ENCODE results near the gene DSCAM.
"Not testable (repeated sequence)": the region's sequence is repeated elsewhere in the genome, so short reads cannot be mapped to it uniquely, and the experiment has no call there.

DSCAM gene

DNA sequence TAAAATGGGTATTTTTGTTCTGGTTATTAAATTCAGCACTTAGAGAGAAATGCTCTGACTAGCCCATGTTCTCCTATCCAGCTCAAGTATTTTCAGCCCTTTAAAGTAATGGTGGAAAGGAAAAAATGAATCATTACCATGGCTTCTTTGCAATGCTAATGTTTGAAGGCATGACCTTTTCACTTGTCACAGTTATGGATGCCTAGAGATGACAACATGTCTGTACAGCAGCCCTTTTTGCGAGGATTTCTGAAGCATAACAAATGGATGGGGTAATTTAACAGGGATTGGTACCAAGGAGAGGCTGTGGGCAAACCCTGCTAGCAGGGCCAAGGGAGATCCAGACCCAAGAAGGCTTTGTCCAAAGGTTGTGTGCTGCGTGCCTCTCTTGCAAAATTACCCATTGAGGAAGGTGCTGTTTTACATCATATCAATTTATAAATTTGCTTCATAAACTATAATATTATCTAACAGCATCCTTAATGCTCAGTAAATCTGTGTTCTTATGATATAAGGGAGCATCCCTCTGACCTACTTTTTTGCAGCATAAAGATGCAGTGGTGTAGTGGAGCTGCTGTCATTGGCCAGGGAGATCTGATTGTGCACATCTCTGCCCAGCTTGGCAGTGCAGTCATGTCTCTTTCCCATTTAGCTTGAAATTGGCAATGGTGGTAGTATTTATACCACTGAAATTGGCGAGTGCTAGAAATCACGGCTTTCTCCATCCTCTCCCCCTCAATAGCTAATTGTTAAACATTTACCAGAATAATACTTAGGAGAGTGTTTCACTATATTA is 652.6 kb downstream of the DSCAM start:
- Mint-ChIP-seq H3K4me1 (ENCODE audit: low read depth in 2 of 2) (no peaks in the 10 kb centered on the region), H3K27ac (no peak overlapping the region), H3K4me3 (no peak overlapping the region), H3K36me3 (ENCODE audit: insufficient read depth) (no peaks in the 10 kb centered on the region), H3K9me3 (peaks cover 9 to 12% of the 10 kb centered on the region in 2 donors), H3K27me3 (no peaks in the 10 kb centered on the region)
- no peak for DNase-seq
- no peak for ATAC-seq (replicated peaks)

DNA sequence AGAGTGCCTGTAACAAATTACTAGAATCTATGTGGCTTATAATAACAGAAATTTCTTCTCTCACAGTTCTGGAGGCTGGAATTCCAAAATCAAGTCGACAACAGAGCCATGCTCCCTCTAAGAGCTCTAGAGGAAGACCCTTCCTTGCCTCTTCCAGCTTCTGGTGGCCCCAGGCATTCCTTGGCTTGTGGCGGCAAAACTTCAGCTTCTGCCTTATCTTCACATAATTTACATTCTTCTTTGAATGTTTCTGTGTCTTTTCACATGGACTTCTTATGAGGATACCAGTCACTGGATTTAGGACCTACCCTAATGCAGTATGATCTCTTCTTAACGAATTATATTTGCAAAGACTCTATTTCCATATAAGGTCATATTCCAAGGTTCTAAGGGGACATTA is 655.3 kb downstream of the DSCAM start:
- Mint-ChIP-seq H3K36me3 (ENCODE audit: insufficient read depth) (no peaks in the 10 kb centered on the region), H3K27me3 (no peaks in the 10 kb centered on the region), H3K4me3 (no peak overlapping the region), H3K9me3 (peaks cover 0 to 9% of the 10 kb centered on the region in 2 donors), H3K4me1 (ENCODE audit: low read depth in 2 of 2) (no peaks in the 10 kb centered on the region), H3K27ac (no peak overlapping the region)
- DNase-seq (no peak), ATAC-seq (replicated peaks) (no peak)

DNA sequence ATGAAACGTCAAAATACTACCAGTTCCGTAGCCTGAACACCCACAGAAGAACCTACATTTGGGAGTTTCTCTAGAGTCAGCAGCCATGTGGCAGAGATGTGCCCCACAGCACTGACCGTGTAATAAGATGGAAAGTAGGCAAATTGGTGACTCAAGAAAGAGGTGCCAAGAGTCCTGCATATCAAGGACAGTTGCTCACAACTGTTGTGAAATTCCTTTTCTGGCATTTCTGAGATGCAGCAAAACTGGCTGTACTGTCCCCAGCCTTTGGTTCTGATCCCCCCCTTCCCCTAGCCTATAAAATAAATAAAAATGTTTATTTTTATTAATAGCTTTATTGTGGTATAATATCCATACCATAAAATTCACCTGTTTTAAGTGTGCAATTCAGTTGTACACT is 655.8 kb downstream of the DSCAM start:
- ATAC-seq (replicated peaks) (no peak), DNase-seq (no peak)
- no peaks in the 10 kb centered on the region for H3K27me3 Mint-ChIP-seq
- no peak overlapping the region for H3K4me3 Mint-ChIP-seq
- H3K36me3 Mint-ChIP-seq (ENCODE audit: insufficient read depth), result no peaks in the 10 kb centered on the region
- peaks cover 0 to 7% of the 10 kb centered on the region in 2 donors for H3K9me3 Mint-ChIP-seq
- H3K27ac Mint-ChIP-seq, result no peak overlapping the region
- no peaks in the 10 kb centered on the region for H3K4me1 Mint-ChIP-seq (ENCODE audit: low read depth in 2 of 2)

DNA sequence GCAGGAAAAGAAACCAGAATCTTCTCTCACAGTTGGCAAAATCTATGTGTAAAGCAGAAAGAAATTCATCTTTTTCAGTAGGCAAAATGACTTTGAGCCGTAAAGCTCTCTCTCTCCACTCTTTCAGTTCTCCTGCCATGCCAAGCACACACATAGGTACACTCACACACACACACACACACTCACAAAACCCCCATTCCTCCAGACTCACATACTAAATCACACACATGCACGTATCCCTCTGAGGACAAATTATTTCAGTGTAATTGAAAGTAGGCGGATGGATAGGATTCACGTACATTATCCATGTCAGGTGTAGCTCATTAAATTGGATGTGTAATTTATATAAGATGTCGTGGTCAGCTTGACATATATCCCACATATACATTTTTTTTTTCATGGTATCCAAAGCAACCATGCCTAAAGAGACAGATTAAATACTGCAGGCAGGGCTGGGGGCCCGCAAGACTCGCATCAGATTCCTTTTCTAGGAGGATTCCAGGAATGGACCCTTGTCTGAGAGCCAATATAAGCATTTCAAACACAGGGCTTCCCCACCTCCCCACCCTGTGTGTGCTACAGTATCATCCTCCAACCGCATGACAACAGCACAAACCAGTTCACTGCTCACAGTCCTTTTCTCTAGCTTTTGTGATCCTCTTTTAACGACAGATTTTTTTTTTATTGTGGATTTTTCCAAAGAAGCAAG is 658.9 kb downstream of the DSCAM start:
- Mint-ChIP-seq H3K36me3 (ENCODE audit: insufficient read depth) (no peaks in the 10 kb centered on the region), H3K27ac (no peak overlapping the region), H3K9me3 (peaks cover 0 to 9% of the 10 kb centered on the region in 2 donors), H3K27me3 (no peaks in the 10 kb centered on the region), H3K4me3 (no peak overlapping the region), H3K4me1 (ENCODE audit: low read depth in 2 of 2) (no peaks in the 10 kb centered on the region)
- no peak for ATAC-seq (replicated peaks)
- no peak for DNase-seq

DNA sequence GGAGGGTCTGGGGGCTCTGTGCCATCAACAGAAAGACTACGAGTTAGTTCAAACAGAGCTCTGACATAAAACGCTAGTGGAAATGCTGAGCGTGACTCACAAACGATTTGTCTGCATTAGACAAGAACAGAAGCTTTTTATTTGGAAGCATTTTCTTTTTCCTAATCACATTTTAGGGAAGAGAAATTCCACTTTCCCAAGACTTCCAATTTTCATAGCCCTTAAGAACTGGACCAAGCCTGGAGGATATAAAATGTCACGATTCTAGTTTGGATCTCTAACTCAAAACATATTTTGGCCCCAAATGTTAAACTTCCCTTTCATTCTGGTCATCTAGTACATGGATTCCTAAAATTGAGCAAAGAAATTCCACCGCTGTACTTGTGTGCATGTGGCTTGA is 659.7 kb downstream of the DSCAM start:
- Mint-ChIP-seq H3K27me3 (no peaks in the 10 kb centered on the region), H3K4me3 (no peak overlapping the region), H3K4me1 (ENCODE audit: low read depth in 2 of 2) (no peaks in the 10 kb centered on the region), H3K9me3 (peaks cover 1 to 9% of the 10 kb centered on the region in 2 donors), H3K36me3 (ENCODE audit: insufficient read depth) (no peaks in the 10 kb centered on the region), H3K27ac (no peak overlapping the region)
- no peak for DNase-seq
- ATAC-seq (replicated peaks), result no peak

DNA sequence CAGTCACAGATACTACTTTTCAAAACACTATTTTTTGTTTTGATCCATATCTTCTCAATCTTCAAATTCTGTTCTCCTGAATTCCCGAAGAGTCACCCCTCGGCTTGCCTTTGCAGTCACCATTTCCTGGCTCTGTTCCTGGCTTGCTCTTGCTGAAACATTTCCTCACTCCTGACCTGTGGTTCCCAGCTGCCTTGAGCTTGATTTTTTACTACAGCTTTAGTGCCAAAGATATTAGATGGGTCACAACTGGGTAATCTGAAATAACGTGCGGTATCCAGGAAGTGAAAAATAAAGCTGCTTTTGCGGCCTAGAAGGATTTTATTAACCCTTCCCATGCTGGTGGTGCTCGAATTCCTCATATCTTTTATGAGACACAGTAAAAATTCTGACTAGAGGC is 660.9 kb downstream of the DSCAM start:
- DNase-seq, result no peak

DNA sequence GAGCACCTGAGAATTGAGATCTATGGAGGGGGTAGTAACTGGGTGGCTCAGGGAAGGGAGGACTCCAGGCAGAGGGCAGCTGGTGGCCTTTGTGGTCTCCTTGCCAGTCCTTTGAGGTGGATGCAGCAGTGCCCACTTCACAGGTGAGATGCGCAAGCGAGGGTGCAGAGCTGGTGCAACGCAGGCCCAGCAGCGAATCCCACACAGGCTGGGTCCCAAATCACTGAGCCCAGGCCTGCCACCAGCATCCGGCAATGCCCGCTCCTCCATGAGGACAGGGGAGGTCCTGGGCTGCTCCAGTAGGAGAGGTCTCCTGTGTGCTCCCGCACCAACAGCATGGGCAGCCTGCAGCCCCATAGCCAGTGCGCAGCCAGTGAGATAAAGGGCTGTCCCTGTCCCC is 661.8 kb downstream of the DSCAM start:
- no peaks in the 10 kb centered on the region for H3K4me1 Mint-ChIP-seq (ENCODE audit: low read depth in 2 of 2)
- peaks cover 10 to 18% of the 10 kb centered on the region in 2 donors for H3K9me3 Mint-ChIP-seq
- no peaks in the 10 kb centered on the region for H3K27me3 Mint-ChIP-seq
- H3K27ac Mint-ChIP-seq, result no peak overlapping the region
- H3K4me3 Mint-ChIP-seq, result no peak overlapping the region
- DNase-seq (no peak), ATAC-seq (replicated peaks) (no peak)
- H3K36me3 Mint-ChIP-seq (ENCODE audit: insufficient read depth), result no peaks in the 10 kb centered on the region

More for the DNA sequence above, 660.9 kb downstream of the DSCAM start:
- H3K27me3 Mint-ChIP-seq, result no peaks in the 10 kb centered on the region
- H3K9me3 Mint-ChIP-seq, result peaks cover 10 to 15% of the 10 kb centered on the region in 2 donors
- H3K27ac Mint-ChIP-seq, result no peak overlapping the region
- H3K4me1 Mint-ChIP-seq (ENCODE audit: low read depth in 2 of 2), result no peaks in the 10 kb centered on the region
- ATAC-seq (replicated peaks), result no peak
- no peak overlapping the region for H3K4me3 Mint-ChIP-seq
- no peaks in the 10 kb centered on the region for H3K36me3 Mint-ChIP-seq (ENCODE audit: insufficient read depth)

DNA sequence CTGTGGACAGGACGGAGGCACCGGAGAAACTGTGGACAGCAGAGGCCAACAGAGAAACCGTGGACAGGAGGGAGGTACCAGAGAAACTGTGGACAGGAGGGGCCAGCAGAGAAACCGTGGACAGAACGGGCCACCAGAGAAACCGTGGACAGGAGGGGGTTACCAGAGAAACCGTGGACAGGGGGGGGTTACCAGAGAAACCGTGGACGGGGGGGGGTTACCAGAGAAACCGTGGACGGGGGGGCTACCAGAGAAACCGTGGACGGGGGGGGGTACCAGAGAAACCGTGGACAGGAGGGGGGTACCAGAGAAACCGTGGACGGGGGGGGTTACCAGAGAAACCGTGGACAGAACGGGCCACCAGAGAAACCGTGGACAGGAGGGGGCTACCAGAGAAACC is 664.5 kb downstream of the DSCAM start:
- H3K4me1 Mint-ChIP-seq (ENCODE audit: low read depth in 2 of 2); H3K27ac Mint-ChIP-seq; DNase-seq; H3K4me3 Mint-ChIP-seq; ATAC-seq (replicated peaks); H3K36me3 Mint-ChIP-seq (ENCODE audit: insufficient read depth); H3K27me3 Mint-ChIP-seq: not testable (repeated sequence)
- H3K9me3 Mint-ChIP-seq, result peaks cover 10 to 14% of the 10 kb centered on the region in 2 donors

DNA sequence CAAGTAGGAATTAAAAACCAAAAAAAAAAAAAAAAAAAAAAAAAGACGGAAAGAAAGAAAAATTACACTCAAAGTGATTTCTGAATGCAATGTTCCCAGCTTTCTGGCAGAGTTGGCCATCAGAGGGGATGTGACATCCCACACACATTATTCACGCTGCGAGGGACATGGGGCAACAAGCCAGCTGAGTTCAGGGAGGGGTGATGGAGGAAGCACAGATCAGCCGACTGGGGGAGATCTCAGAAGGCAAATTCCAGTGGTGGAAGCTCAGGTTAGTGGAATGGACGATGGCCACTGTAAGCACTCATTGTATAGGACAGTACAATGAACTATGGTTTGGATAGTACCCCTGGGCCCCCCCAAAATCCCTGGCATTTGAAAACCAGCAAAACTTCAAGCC is 667.8 kb downstream of the DSCAM start:
- no peak for ATAC-seq (replicated peaks)
- Mint-ChIP-seq H3K4me3 (no peak overlapping the region), H3K36me3 (ENCODE audit: insufficient read depth) (no peaks in the 10 kb centered on the region), H3K27ac (no peak overlapping the region), H3K4me1 (ENCODE audit: low read depth in 2 of 2) (no peaks in the 10 kb centered on the region), H3K9me3 (peaks cover 17 to 18% of the 10 kb centered on the region in 2 donors), H3K27me3 (no peaks in the 10 kb centered on the region)
- no peak for DNase-seq

DNA sequence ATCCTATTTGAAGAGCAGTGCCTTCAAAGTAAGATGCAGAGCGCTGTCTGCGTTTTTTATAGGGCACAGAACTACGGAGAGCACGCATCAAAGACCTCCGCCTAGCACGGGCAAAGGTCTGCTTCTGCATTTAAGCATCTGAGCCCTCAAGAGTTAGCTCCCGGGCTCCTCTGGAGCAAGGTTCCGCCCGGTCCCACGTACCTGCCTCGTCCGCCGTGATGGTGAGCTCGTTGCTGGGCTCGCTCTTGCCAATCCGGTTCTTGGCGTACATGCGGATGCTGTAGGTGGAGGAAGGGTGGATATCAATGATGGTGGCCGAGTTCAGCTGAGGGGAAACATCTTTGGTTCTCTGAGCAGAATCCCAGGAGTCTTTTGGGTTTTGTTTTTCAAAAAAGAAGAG is 668.2 kb downstream of the DSCAM start:
- DNase-seq, result no peak
- no peak for ATAC-seq (replicated peaks)
- Mint-ChIP-seq H3K27me3 (no peaks in the 10 kb centered on the region), H3K4me3 (no peak overlapping the region), H3K4me1 (ENCODE audit: low read depth in 2 of 2) (no peaks in the 10 kb centered on the region), H3K27ac (no peak overlapping the region), H3K36me3 (ENCODE audit: insufficient read depth) (no peaks in the 10 kb centered on the region), H3K9me3 (peaks cover 17 to 18% of the 10 kb centered on the region in 2 donors)

DNA sequence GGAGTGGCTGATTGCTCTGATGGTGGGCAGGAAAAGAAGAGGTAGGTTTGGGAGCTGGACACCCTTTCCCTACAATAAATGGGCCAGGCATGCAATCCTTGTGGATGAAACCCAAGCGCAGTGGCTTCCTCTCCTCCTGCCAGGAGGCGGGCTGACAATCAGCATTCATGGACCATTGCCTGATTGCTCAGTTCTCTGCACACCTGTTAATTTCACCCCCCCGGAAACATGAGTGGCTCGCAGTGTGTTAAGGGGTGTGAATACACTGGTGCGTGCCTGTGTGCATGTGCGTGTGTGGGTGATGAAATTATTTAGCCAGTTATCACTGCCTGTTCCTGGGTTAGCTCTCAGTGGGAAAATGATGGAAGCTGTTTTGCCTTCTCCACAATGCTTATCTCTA is 669.0 kb downstream of the DSCAM start:
- DNase-seq (no peak), ATAC-seq (replicated peaks) (no peak)
- Mint-ChIP-seq H3K27ac (no peak overlapping the region), H3K4me1 (ENCODE audit: low read depth in 2 of 2) (no peaks in the 10 kb centered on the region), H3K36me3 (ENCODE audit: insufficient read depth) (no peaks in the 10 kb centered on the region), H3K4me3 (no peak overlapping the region), H3K27me3 (no peaks in the 10 kb centered on the region), H3K9me3 (peaks cover 15 to 17% of the 10 kb centered on the region in 2 donors)

DNA sequence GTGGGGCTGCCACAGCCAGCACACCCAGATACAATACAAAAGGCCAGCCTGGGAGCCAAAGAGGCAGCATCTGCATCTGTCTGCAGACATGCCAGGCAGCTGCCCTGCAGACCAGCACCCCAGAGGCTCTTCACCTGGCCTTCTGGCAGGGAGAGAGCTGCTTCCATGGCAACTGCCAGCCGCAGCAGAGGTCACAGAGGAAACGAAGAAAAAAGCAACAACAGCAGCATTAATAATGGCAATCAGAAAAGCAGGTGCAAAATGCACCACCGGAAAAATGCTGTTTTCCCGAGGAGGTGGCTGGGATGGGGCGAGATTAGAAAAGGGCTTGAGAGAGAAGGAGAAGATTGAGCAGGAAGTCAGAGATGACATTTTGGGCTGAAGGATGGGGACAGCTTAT is 670.2 kb downstream of the DSCAM start:
- no peak for DNase-seq
- ATAC-seq (replicated peaks), result no peak
- Mint-ChIP-seq H3K27me3 (no peaks in the 10 kb centered on the region), H3K9me3 (peaks cover 10 to 11% of the 10 kb centered on the region in 2 donors), H3K4me1 (ENCODE audit: low read depth in 2 of 2) (no peaks in the 10 kb centered on the region), H3K4me3 (no peak overlapping the region), H3K36me3 (ENCODE audit: insufficient read depth) (no peaks in the 10 kb centered on the region), H3K27ac (no peak overlapping the region)

DNA sequence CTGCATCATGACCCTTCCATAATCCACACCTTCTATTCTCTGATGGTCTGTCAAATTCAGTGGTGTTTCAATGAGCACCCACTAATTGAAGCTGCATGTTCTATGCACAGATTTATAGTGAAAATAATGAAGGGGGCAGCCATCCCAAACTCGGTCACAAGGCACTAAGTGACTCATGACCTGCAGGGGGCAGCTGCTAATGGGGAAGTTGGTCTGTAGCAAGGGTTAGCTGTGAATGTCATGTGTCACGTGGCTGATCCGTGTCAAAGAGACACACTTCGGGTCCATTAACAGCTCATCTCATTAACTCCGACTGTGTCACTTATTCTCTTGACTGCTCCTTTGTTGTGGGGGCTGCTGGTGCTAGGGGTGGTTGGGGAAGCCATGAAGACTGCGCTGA is 673.1 kb downstream of the DSCAM start:
- Mint-ChIP-seq H3K27me3 (no peaks in the 10 kb centered on the region), H3K4me3 (no peak overlapping the region), H3K36me3 (ENCODE audit: insufficient read depth) (no peaks in the 10 kb centered on the region), H3K27ac (no peak overlapping the region), H3K9me3 (peaks cover 10 to 14% of the 10 kb centered on the region in 2 donors), H3K4me1 (ENCODE audit: low read depth in 2 of 2) (no peaks in the 10 kb centered on the region)
- ATAC-seq (replicated peaks), result no peak
- DNase-seq, result no peak

DNA sequence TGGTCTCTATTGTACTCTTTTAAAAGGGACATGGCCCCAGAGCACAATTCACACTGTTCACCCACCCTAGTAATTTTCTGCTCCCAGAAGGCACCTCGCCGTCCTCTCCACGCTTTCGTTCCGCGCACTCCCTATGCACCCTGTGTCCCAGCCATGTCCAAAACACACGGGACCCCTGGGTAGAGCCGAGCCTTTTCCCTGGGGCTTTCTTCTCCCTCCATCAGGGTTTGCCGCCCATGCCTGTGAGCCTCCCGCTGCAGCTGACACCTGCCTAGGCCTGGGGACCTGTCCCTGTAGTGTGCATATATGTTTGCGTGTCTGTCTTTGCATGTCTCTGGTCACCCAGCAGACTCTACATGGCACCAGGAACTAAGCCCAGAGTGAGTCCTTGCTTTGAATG is 677.0 kb downstream of the DSCAM start:
- no peak overlapping the region for H3K27ac Mint-ChIP-seq
- no peak overlapping the region for H3K4me3 Mint-ChIP-seq
- H3K27me3 Mint-ChIP-seq, result no peaks in the 10 kb centered on the region
- no peaks in the 10 kb centered on the region for H3K36me3 Mint-ChIP-seq (ENCODE audit: insufficient read depth)
- ATAC-seq (replicated peaks) (no peak), DNase-seq (no peak)
- no peaks in the 10 kb centered on the region for H3K4me1 Mint-ChIP-seq (ENCODE audit: low read depth in 2 of 2)
- peaks cover 8 to 9% of the 10 kb centered on the region in 2 donors for H3K9me3 Mint-ChIP-seq

Data from effector memory CD8-positive, alpha-beta T cell (primary cell).